ENCODE data around the gene ENTPD2.
A peak's percentile ranks its signal among the peaks of the same experiment; 100 is the strongest.

ENTPD2 gene

GRCh38 chr9:137086531-137087408 is 32.9 kb upstream of the ENTPD2 start, which contains the start of gene MAN1B1:
TSS of gene MAN1B1 (plus strand) at chr9:137086985. CDS start at chr9:137087000, 15 bp downstream.
- Histone ChIP-seq H3K27me3 (ENCODE audit: control insufficient read depth in 1 of 2, insufficient read depth in 2 of 2, low read length in 2 of 2) (peaks cover 0 to 4% of the 10 kb centered on the region in 2 donors), H3K27ac (ENCODE audit: low read length) (peak within 1 kb of the TSS; percentile 82), H3K4me3 (ENCODE audit: low read length in 2 of 2) (peak within 1 kb of the TSS; percentile 82), H3K9me3 (ENCODE audit: control insufficient read depth in 2 of 2, low read length in 2 of 2) (no peaks in the 10 kb centered on the region), H3K36me3 (ENCODE audit: control insufficient read depth in 2 of 2, insufficient read depth in 2 of 2, low read length in 2 of 2) (peaks cover 4 to 10% of the 10 kb centered on the region in 2 donors), H3K9ac (ENCODE audit: low read length in 2 of 2) (peak within 1 kb of the TSS; percentile 69 to 75), H3K4me1 (ENCODE audit: control insufficient read depth, insufficient read depth, low read length) (peaks cover 19% of the 10 kb centered on the region)

GRCh38 chr9:137085920-137086530 is 32.2 kb upstream of the ENTPD2 start:
- H3K36me3 ChIP-seq (ENCODE audit: control insufficient read depth in 2 of 2, insufficient read depth in 2 of 2, low read length in 2 of 2) = peaks cover 4 to 10% of the 10 kb centered on the region in 2 donors
- peak overlapping the region; percentile 82 for H3K4me3 ChIP-seq (ENCODE audit: low read length in 2 of 2)
- H3K9ac ChIP-seq (ENCODE audit: low read length in 2 of 2) = peak overlapping the region; percentile 69 to 75
- H3K27me3 ChIP-seq (ENCODE audit: control insufficient read depth in 1 of 2, insufficient read depth in 2 of 2, low read length in 2 of 2) = peaks cover 0 to 4% of the 10 kb centered on the region in 2 donors
- peak overlapping the region; percentile 82 for H3K27ac ChIP-seq (ENCODE audit: low read length)
- peaks cover 19% of the 10 kb centered on the region for H3K4me1 ChIP-seq (ENCODE audit: control insufficient read depth, insufficient read depth, low read length)
- no peaks in the 10 kb centered on the region for H3K9me3 ChIP-seq (ENCODE audit: control insufficient read depth in 2 of 2, low read length in 2 of 2)

- Histone ChIP-seq H3K27ac (ENCODE audit: low read length) (no peak overlapping the region), H3K27me3 (ENCODE audit: control insufficient read depth in 1 of 2, insufficient read depth in 2 of 2, low read length in 2 of 2) (peaks cover 7 to 15% of the 10 kb centered on the region in 2 donors), H3K4me1 (ENCODE audit: control insufficient read depth, insufficient read depth, low read length) (peaks cover 19% of the 10 kb centered on the region), H3K4me3 (ENCODE audit: low read length in 2 of 2) (no peak overlapping the region), H3K36me3 (ENCODE audit: control insufficient read depth in 2 of 2, insufficient read depth in 2 of 2, low read length in 2 of 2) (peaks cover 4% of the 10 kb centered on the region in 2 donors), H3K9ac (ENCODE audit: low read length in 2 of 2) (no peak overlapping the region), H3K9me3 (ENCODE audit: control insufficient read depth in 2 of 2, low read length in 2 of 2) (no peaks in the 10 kb centered on the region)
Measured at GRCh38 chr9:137084526-137084925, 30.7 kb upstream of the ENTPD2 start.

GRCh38 chr9:137083394-137084004 is 29.6 kb upstream of the ENTPD2 start:
- Histone ChIP-seq H3K9ac (ENCODE audit: low read length in 2 of 2) (no peak overlapping the region), H3K27ac (ENCODE audit: low read length) (no peak overlapping the region), H3K36me3 (ENCODE audit: control insufficient read depth in 2 of 2, insufficient read depth in 2 of 2, low read length in 2 of 2) (peaks cover 0 to 6% of the 10 kb centered on the region in 2 donors)

GRCh38 chr9:137082925-137083290 is 29.0 kb upstream of the ENTPD2 start:
- no peak overlapping the region for H3K27ac ChIP-seq (ENCODE audit: low read length)
- peaks cover 28% of the 10 kb centered on the region for H3K4me1 ChIP-seq (ENCODE audit: control insufficient read depth, insufficient read depth, low read length)
- H3K36me3 ChIP-seq (ENCODE audit: control insufficient read depth in 2 of 2, insufficient read depth in 2 of 2, low read length in 2 of 2) = peaks cover 0 to 6% of the 10 kb centered on the region in 2 donors
- no peaks in the 10 kb centered on the region for H3K9me3 ChIP-seq (ENCODE audit: control insufficient read depth in 2 of 2, low read length in 2 of 2)
- H3K27me3 ChIP-seq (ENCODE audit: control insufficient read depth in 1 of 2, insufficient read depth in 2 of 2, low read length in 2 of 2) = peaks cover 14 to 31% of the 10 kb centered on the region in 2 donors
- H3K9ac ChIP-seq (ENCODE audit: low read length in 2 of 2) = no peak overlapping the region
- no peak overlapping the region for H3K4me3 ChIP-seq (ENCODE audit: low read length in 2 of 2)

More at GRCh38 chr9:137083394-137084004, 29.6 kb upstream of the ENTPD2 start:
- Histone ChIP-seq H3K27me3 (ENCODE audit: control insufficient read depth in 1 of 2, insufficient read depth in 2 of 2, low read length in 2 of 2) (peaks cover 14 to 26% of the 10 kb centered on the region in 2 donors), H3K9me3 (ENCODE audit: control insufficient read depth in 2 of 2, low read length in 2 of 2) (no peaks in the 10 kb centered on the region), H3K4me3 (ENCODE audit: low read length in 2 of 2) (no peak overlapping the region), H3K4me1 (ENCODE audit: control insufficient read depth, insufficient read depth, low read length) (peaks cover 22% of the 10 kb centered on the region)

GRCh38 chr9:137082222-137082924 is 28.5 kb upstream of the ENTPD2 start:
- Histone ChIP-seq H3K27ac (ENCODE audit: low read length) (no peak overlapping the region), H3K4me1 (ENCODE audit: control insufficient read depth, insufficient read depth, low read length) (peaks cover 29% of the 10 kb centered on the region), H3K9ac (ENCODE audit: low read length in 2 of 2) (no peak overlapping the region), H3K9me3 (ENCODE audit: control insufficient read depth in 2 of 2, low read length in 2 of 2) (no peaks in the 10 kb centered on the region), H3K36me3 (ENCODE audit: control insufficient read depth in 2 of 2, insufficient read depth in 2 of 2, low read length in 2 of 2) (peaks cover 0 to 6% of the 10 kb centered on the region in 2 donors), H3K4me3 (ENCODE audit: low read length in 2 of 2) (no peak overlapping the region), H3K27me3 (ENCODE audit: control insufficient read depth in 1 of 2, insufficient read depth in 2 of 2, low read length in 2 of 2) (peaks cover 14 to 33% of the 10 kb centered on the region in 2 donors)

- H3K27ac ChIP-seq (ENCODE audit: low read length) = no peak overlapping the region
- no peaks in the 10 kb centered on the region for H3K9me3 ChIP-seq (ENCODE audit: control insufficient read depth in 2 of 2, low read length in 2 of 2)
- H3K36me3 ChIP-seq (ENCODE audit: control insufficient read depth in 2 of 2, insufficient read depth in 2 of 2, low read length in 2 of 2) = peaks cover 0 to 6% of the 10 kb centered on the region in 2 donors
- H3K4me3 ChIP-seq (ENCODE audit: low read length in 2 of 2) = no peak overlapping the region
- H3K4me1 ChIP-seq (ENCODE audit: control insufficient read depth, insufficient read depth, low read length) = peaks cover 24% of the 10 kb centered on the region
- peaks cover 14 to 39% of the 10 kb centered on the region in 2 donors for H3K27me3 ChIP-seq (ENCODE audit: control insufficient read depth in 1 of 2, insufficient read depth in 2 of 2, low read length in 2 of 2)
- H3K9ac ChIP-seq (ENCODE audit: low read length in 2 of 2) = no peak overlapping the region
Measured at GRCh38 chr9:137080260-137081122, 26.6 kb upstream of the ENTPD2 start.

GRCh38 chr9:137079401-137079787 is 25.5 kb upstream of the ENTPD2 start:
- H3K27ac ChIP-seq (ENCODE audit: low read length) = no peak overlapping the region
- H3K27me3 ChIP-seq (ENCODE audit: control insufficient read depth in 1 of 2, insufficient read depth in 2 of 2, low read length in 2 of 2) = peaks cover 14 to 39% of the 10 kb centered on the region in 2 donors

GRCh38 chr9:137078701-137079400 is 25.0 kb upstream of the ENTPD2 start:
- H3K4me3 ChIP-seq (ENCODE audit: low read length in 2 of 2) = peak overlapping the region in 1 of 2 donors; percentile 70
- H3K27me3 ChIP-seq (ENCODE audit: control insufficient read depth in 1 of 2, insufficient read depth in 2 of 2, low read length in 2 of 2) = peaks cover 14 to 39% of the 10 kb centered on the region in 2 donors
- H3K36me3 ChIP-seq (ENCODE audit: control insufficient read depth in 2 of 2, insufficient read depth in 2 of 2, low read length in 2 of 2) = peaks cover 0 to 6% of the 10 kb centered on the region in 2 donors
- H3K27ac ChIP-seq (ENCODE audit: low read length) = no peak overlapping the region
- no peaks in the 10 kb centered on the region for H3K9me3 ChIP-seq (ENCODE audit: control insufficient read depth in 2 of 2, low read length in 2 of 2)
- H3K4me1 ChIP-seq (ENCODE audit: control insufficient read depth, insufficient read depth, low read length) = peaks cover 23% of the 10 kb centered on the region
- H3K9ac ChIP-seq (ENCODE audit: low read length in 2 of 2) = no peak overlapping the region

More at GRCh38 chr9:137079401-137079787, 25.5 kb upstream of the ENTPD2 start:
- Histone ChIP-seq H3K4me3 (ENCODE audit: low read length in 2 of 2) (no peak overlapping the region), H3K36me3 (ENCODE audit: control insufficient read depth in 2 of 2, insufficient read depth in 2 of 2, low read length in 2 of 2) (peaks cover 0 to 6% of the 10 kb centered on the region in 2 donors), H3K4me1 (ENCODE audit: control insufficient read depth, insufficient read depth, low read length) (peaks cover 24% of the 10 kb centered on the region), H3K9ac (ENCODE audit: low read length in 2 of 2) (no peak overlapping the region), H3K9me3 (ENCODE audit: control insufficient read depth in 2 of 2, low read length in 2 of 2) (no peaks in the 10 kb centered on the region)
